Endothelial cell (in vitro differentiated cells): ENCODE data around the gene CDC123. TPM values are rescaled to one million over a fixed set of nuclear protein-coding genes. Genes with fewer than 3 reads are reported as not detected.

ENCODE experiments used
- DNase-seq: peaks from one replicate; pipeline ENCODE4 v3.0.0; 2021; ENCODE audit warnings: low spot score
- H3K27ac Mint-ChIP-seq: one replicate; pipeline ENCODE4 v1.8.0; 2021; ENCODE audit warnings: mixed read lengths, inconsistent platforms; ENCODE audit not compliant: unreplicated experiment
- H3K27me3 Mint-ChIP-seq: one replicate; pipeline ENCODE4 v1.8.0; 2021; ENCODE audit warnings: mild to moderate bottlenecking, moderate library complexity, mixed read lengths, inconsistent platforms; ENCODE audit not compliant: unreplicated experiment
- H3K36me3 Mint-ChIP-seq: one replicate; pipeline ENCODE4 v1.8.0; 2021; ENCODE audit warnings: mild to moderate bottlenecking, low read depth, mixed read lengths, inconsistent platforms; ENCODE audit not compliant: unreplicated experiment
- H3K4me1 Mint-ChIP-seq: one replicate; pipeline ENCODE4 v1.8.0; 2021; ENCODE audit warnings: mild to moderate bottlenecking, mixed read lengths, inconsistent platforms; ENCODE audit not compliant: unreplicated experiment
- H3K4me3 Mint-ChIP-seq: one replicate; pipeline ENCODE4 v1.8.0; 2021; ENCODE audit warnings: mild to moderate bottlenecking, mixed read lengths, inconsistent platforms; ENCODE audit not compliant: unreplicated experiment
- H3K9me3 Mint-ChIP-seq: one replicate; pipeline ENCODE4 v1.8.0; 2021; ENCODE audit warnings: mixed read lengths, inconsistent platforms; ENCODE audit not compliant: unreplicated experiment
- CTCF ChIP-seq: fragments of 200-600 bp; sonication (generic); IDR thresholded peaks from one replicate; pipeline ENCODE4 v1.5.0; 2021; ENCODE audit warnings: antibody characterized with exemption; ENCODE audit not compliant: unreplicated experiment
- total RNA-seq: library from RNA; stranded (reverse); fragmentation: NEBNext Ultra II Directional; extraction: Animal tissue kit (Norgen Biotek cat#: 25700); gene quantifications from one replicate; pipeline ENCODE4 v1.2.1, GENCODE V29; 2021; ENCODE audit not compliant: unreplicated experiment

The CDC123 gene
- total RNA-seq, 1 donor from 2014 or later, result 85.9 TPM

- no peak for DNase-seq
- Mint-ChIP-seq H3K9me3 (no peaks in the 10 kb centered on the region), H3K36me3 (peaks cover 14% of the 10 kb centered on the region), H3K27ac (no peak overlapping the region), H3K27me3 (no peaks in the 10 kb centered on the region), H3K4me1 (no peaks in the 10 kb centered on the region), H3K4me3 (no peak overlapping the region)
- TF ChIP-seq CTCF, result no peak
These were observed 37.9 kb upstream of the CDC123 start for GRCh38 chr10:12158111-12158510.

GRCh38 chr10:12160664-12161063 lies 35.3 kb upstream of the CDC123 start:
- TF ChIP-seq CTCF, result no peak
- no peak overlapping the region for H3K4me3 Mint-ChIP-seq
- H3K27me3 Mint-ChIP-seq, result no peaks in the 10 kb centered on the region
- no peak for DNase-seq
- peaks cover 14% of the 10 kb centered on the region for H3K36me3 Mint-ChIP-seq
- H3K4me1 Mint-ChIP-seq, result peaks cover 3% of the 10 kb centered on the region
- H3K27ac Mint-ChIP-seq, result no peak overlapping the region
- no peaks in the 10 kb centered on the region for H3K9me3 Mint-ChIP-seq

- no peak for DNase-seq
- TF ChIP-seq CTCF, result no peak
- Mint-ChIP-seq H3K36me3 (peaks cover 15% of the 10 kb centered on the region), H3K4me1 (peaks cover 3% of the 10 kb centered on the region), H3K27ac (no peak overlapping the region), H3K9me3 (no peaks in the 10 kb centered on the region), H3K27me3 (no peaks in the 10 kb centered on the region), H3K4me3 (no peak overlapping the region)
These were observed 33.1 kb upstream of the CDC123 start for GRCh38 chr10:12162927-12163326.

GRCh38 chr10:12164085-12164484 lies 31.9 kb upstream of the CDC123 start:
- no peak for DNase-seq
- Mint-ChIP-seq H3K27me3 (no peaks in the 10 kb centered on the region), H3K27ac (no peak overlapping the region), H3K4me3 (no peak overlapping the region), H3K9me3 (no peaks in the 10 kb centered on the region), H3K36me3 (peaks cover 15% of the 10 kb centered on the region), H3K4me1 (peaks cover 3% of the 10 kb centered on the region)
- no peak for TF ChIP-seq CTCF

- Mint-ChIP-seq H3K27me3 (peaks cover 1% of the 10 kb centered on the region), H3K27ac (no peak overlapping the region), H3K36me3 (peaks cover 15% of the 10 kb centered on the region), H3K4me3 (no peak overlapping the region), H3K4me1 (peaks cover 3% of the 10 kb centered on the region), H3K9me3 (no peaks in the 10 kb centered on the region)
- DNase-seq, result no peak
- TF ChIP-seq CTCF, result no peak
These were observed 31.0 kb upstream of the CDC123 start for GRCh38 chr10:12165036-12165435.
